Activated CD4-positive, alpha-beta T cell treated with anti-CD3 and anti-CD28 coated beads, Interleukin-2, amount 10 ng/mL, durations not matched to agents 7 days and 5 days (primary cell): ENCODE results near the gene GAL3ST1. TPM values are rescaled to one million over a fixed set of nuclear protein-coding genes. Genes with fewer than 3 reads are reported as not detected.
"Not testable (repeated sequence)": the region's sequence is repeated elsewhere in the genome, so short reads cannot be mapped to it uniquely, and the experiment has no call there.

ENCODE experiments used
- CTCF ChIA-PET: fragments of 350-600 bp; sonication (Branson Sonifier 250); formaldehyde crosslinking; loops from one replicate; lab custom pipeline; 2021; ENCODE audit warnings: antibody characterized with exemption; lab: Charles Lee
- POLR2A ChIA-PET: fragments of 350-600 bp; sonication (Branson Sonifier 250); formaldehyde crosslinking; loops from one replicate; lab custom pipeline; 2021; ENCODE audit warnings: antibody characterized with exemption; lab: Charles Lee
- DNase-seq: peaks from one replicate; pipeline ENCODE4 v3.0.0-alpha.2; 2020
- H3K27ac Mint-ChIP-seq: one replicate; pipeline ENCODE4 v1.8.0; 2021; ENCODE audit warnings: mild to moderate bottlenecking, moderate library complexity, mixed read lengths
- H3K27me3 Mint-ChIP-seq: one replicate; pipeline ENCODE4 v1.8.0; 2021; ENCODE audit warnings: mixed read lengths
- H3K36me3 Mint-ChIP-seq: one replicate; pipeline ENCODE4 v1.8.0; 2021; ENCODE audit warnings: low read depth, mixed read lengths
- H3K4me1 Mint-ChIP-seq: one replicate; pipeline ENCODE4 v1.8.0; 2021; ENCODE audit warnings: mixed read lengths
- H3K4me3 Mint-ChIP-seq: one replicate; pipeline ENCODE4 v1.8.0; 2021; ENCODE audit warnings: mild to moderate bottlenecking, moderate library complexity, mixed read lengths
- H3K9me3 Mint-ChIP-seq: one replicate; pipeline ENCODE4 v1.8.0; 2021; ENCODE audit warnings: mixed read lengths
- total RNA-seq, 2 experiments: library from RNA; stranded (reverse); gene quantifications; one replicate each; pipeline ENCODE4 v1.2.3, GENCODE V29; 2021

GAL3ST1 gene
- total RNA-seq, 2 experiments from 2014 or later: not detected

DNA sequence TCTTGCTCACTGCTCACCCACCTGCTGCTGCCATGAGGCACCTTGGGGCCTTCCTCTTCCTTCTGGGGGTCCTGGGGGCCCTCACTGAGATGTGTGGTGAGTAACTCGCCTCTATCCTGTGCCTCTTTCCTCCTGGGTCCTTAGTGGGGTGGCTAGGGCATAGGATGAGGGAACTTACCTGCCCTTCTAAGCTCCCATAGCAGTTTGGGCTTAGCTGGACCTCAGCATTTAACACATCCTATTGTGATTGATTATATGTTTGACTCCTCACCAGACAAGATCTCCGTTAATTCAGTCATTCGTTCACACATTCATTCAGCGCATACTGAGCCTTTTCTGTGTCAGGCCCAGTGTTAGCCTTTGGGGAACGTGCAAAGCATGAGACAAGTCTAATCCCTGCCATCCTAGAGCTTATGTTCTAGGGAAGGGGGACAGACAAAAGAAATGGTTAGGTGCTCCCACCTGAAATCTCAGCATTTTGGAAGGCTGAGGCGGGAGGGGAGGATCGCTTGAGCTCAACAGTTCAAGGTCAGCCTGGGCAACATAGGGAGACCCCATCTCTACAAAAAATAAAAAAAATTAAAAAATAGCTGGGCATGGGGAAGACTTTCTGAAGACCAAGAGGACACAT lies 33.0 kb upstream of the GAL3ST1 start:
- Mint-ChIP-seq H3K27ac (peak overlapping the region; percentile 84), H3K4me3 (peak overlapping the region; percentile 4), H3K27me3 (peaks cover 1% of the 10 kb centered on the region), H3K36me3 (no peaks in the 10 kb centered on the region), H3K9me3 (no peaks in the 10 kb centered on the region), H3K4me1 (peaks cover 43% of the 10 kb centered on the region)
- ChIA-PET CTCF (interaction anchor here (0.6 to 2.9 kb wide), 8 partner anchors 9 to 156 kb away, joined by 3 to 11 read pairs (median 4); no protein-coding TSS in a partner anchor), POLR2A (interaction anchor here (0.7 kb wide), 1 partner anchor 37 kb away, joined by 3 read pairs; no protein-coding TSS in a partner anchor)
- DNase-seq: no peak

DNA sequence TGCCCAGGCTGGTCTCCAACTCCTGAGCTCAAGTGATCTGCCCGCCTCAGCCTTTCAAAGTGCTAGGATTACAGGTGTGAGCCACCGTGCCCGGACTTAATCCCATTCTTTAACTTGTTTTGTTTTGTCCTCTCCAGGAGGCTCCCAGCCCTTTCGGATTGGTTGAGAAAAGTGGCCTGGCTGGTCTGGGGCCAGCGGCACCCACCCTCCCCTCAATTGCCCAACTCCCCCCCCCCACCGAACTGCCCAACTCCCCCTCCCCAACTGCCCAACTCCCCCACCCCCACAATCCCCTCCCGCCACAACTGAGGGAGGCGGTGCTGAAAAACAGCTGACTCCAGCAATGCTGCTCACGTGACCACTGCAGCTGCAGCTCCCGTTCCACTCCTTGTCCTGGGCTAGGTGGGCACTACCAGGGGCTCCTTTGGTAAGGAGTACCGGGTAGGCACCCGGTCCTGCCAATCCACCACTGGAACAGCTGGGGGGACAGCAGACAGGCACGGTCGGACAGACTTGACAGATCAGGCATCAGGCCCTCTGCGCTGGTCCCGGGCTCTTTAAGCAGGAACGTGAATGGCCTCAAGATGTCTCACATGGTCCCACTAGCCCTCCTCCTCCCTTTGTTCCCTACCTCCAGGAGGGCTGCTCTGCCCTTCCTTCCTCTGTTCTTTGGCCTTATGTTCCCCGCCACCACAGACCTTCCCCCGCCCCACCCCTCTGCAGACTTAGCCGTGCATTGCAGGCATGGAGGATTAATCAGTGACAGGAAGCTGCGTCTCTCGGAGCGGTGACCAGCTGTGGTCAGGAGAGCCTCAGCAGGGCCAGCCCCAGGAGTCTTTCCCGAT lies 32.2 kb upstream of the GAL3ST1 start, which contains the start of gene TCN2:
TCN2 (plus strand) TSS at position 720 of the 845 bp plus-strand sequence. CDS start 158 bp downstream, outside the sequence.
- Mint-ChIP-seq H3K27me3 (peaks cover 1% of the 10 kb centered on the region), H3K4me3 (peak within 1 kb of the TSS; percentile 51), H3K9me3 (no peaks in the 10 kb centered on the region), H3K4me1 (peaks cover 45% of the 10 kb centered on the region), H3K27ac (peak within 1 kb of the TSS; percentile 84), H3K36me3 (no peaks in the 10 kb centered on the region)
- ChIA-PET CTCF (interaction anchor here (0.5 to 2.9 kb wide), 7 partner anchors 9 to 345 kb away, joined by 3 to 11 read pairs (median 5); no protein-coding TSS in a partner anchor), POLR2A (interaction anchor here (0.7 kb wide), 1 partner anchor 38 kb away, joined by 3 read pairs; no protein-coding TSS in a partner anchor)
- peak; percentile 36 for DNase-seq

DNA sequence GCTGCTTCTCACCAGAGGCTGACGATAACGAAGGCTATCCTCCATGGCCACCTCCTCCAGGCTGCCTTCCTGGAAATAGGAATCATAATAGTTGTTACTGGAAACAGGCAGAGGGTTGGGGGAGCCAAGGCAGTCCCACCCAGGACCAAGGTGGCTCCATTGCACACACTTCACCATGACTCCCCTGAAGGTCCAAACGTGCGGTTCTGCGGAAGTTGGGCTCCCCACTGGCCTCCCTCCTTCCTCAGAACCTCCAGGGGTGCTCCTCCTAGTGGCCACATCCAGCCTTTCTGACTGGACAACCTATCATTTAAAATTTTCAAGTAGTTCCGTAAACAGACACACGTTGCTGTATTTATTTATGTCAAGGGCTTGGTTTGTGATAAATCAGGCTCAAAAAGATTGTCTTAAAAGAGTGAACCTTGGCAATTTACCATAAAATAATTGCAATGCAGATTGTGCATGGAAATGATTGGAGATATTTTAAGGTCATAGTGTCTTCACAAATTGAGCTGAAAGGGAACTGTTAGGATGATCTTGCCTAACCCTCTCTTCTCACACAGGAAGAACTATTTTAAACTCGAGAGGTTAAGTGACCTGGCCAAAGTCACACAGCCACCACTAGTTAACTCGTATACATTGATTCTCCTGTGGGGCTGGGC lies 31.1 kb upstream of the GAL3ST1 start:
- Mint-ChIP-seq H3K27me3 (peaks cover 1% of the 10 kb centered on the region), H3K9me3 (no peaks in the 10 kb centered on the region), H3K27ac (no peak overlapping the region), H3K4me1 (peaks cover 45% of the 10 kb centered on the region), H3K4me3 (no peak overlapping the region), H3K36me3 (no peaks in the 10 kb centered on the region)
- peak; percentile 49 for DNase-seq
- ChIA-PET CTCF (interaction anchor here (0.6 to 2.9 kb wide), 5 partner anchors 10 to 347 kb away, joined by 3 to 11 read pairs (median 5); no protein-coding TSS in a partner anchor), POLR2A (no interaction called here)

DNA sequence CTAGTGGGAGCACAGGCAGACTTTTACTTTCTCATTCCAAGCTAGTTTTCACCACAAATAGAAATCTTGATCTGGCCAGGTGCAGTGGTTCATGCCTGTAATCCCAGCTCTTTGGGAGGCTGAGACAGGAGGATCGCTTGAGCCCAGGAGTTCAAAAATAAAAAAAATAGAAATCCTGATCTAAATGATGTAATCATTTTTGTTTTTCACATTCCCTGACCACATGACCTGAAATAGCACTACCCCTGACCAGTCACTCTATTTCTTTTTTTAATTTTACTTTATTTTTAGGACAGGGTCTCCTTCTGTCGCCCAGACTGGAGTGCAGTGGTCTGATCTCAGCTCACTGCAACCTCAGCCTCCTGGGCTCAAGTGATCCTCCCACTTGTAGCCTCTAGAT lies 30.3 kb upstream of the GAL3ST1 start:
- no peak overlapping the region for H3K4me3 Mint-ChIP-seq
- POLR2A ChIA-PET: no interaction called here

DNA sequence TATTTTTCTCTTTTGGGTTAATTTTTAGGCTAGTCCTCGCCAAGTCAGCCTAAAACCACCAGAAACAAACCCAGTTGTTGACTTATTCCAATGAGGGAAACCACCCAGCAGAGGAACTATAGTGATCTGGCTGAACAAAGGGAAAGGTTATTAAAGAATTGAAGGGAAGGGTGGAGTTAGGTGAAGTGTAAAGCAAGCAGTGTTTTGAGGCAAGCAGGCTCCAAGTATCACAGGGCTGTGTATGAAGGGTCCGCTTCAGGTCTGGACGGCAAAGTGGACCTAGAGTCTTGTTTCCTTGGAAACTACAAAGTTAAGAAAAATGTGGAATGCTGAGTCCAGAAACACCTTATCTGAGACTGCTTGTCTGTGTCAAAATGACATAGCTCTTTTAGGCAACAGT lies 29.3 kb upstream of the GAL3ST1 start:
- CTCF ChIA-PET: no interaction called here
- POLR2A ChIA-PET: no interaction called here
- no peaks in the 10 kb centered on the region for H3K9me3 Mint-ChIP-seq
- DNase-seq: no peak
- H3K4me3 Mint-ChIP-seq: no peak overlapping the region
- no peaks in the 10 kb centered on the region for H3K36me3 Mint-ChIP-seq
- no peak overlapping the region for H3K27ac Mint-ChIP-seq
- H3K4me1 Mint-ChIP-seq: peaks cover 30% of the 10 kb centered on the region
- H3K27me3 Mint-ChIP-seq: peaks cover 1% of the 10 kb centered on the region

More for the DNA sequence above, 30.3 kb upstream of the GAL3ST1 start:
- Mint-ChIP-seq H3K4me1 (peaks cover 38% of the 10 kb centered on the region), H3K36me3 (no peaks in the 10 kb centered on the region), H3K27me3 (peaks cover 1% of the 10 kb centered on the region), H3K9me3 (no peaks in the 10 kb centered on the region), H3K27ac (no peak overlapping the region)
- no peak for DNase-seq
- CTCF ChIA-PET: no interaction called here

DNA sequence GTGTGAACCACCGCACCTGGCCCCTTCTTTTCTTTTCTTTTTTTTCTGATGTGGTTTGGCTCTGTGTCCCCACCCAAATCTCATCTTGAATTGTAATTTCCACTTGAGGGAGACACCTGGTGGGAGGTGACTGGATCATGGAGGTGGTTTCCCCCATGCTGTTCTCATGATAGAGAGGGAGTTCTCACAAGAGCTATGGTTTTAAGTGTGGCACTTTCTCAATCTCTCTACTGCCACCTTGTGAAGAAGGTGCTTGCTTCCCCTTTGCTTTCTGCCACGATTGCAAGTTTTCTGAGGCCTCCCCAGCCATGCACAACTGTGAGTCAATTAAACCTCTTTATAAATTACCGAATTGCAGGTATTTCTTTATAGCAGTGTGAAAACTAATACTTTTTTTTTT lies 27.6 kb upstream of the GAL3ST1 start:
- POLR2A ChIA-PET: no interaction called here

DNA sequence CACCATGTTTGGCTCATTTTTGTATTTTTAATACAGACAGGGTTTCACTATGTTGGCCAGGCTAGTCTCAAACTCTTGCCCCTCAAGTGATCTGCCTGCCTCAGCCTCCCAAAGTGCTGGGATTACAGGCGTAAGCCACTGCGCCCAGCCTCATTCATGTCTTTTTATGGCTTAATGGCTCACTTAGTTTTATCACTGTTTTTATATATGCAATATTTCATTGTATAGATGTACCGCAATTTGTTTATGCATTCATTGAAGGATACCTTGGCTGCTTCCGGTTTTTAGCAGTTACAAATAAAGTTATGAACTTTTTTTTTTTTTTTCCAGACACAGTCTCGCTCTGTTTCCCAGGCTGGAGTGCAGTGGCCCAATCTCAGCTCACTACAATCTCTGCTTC lies 27.0 kb upstream of the GAL3ST1 start:
- Mint-ChIP-seq H3K9me3 (no peaks in the 10 kb centered on the region), H3K27me3 (no peaks in the 10 kb centered on the region), H3K27ac (no peak overlapping the region), H3K4me3 (no peak overlapping the region), H3K36me3 (no peaks in the 10 kb centered on the region), H3K4me1 (peaks cover 11% of the 10 kb centered on the region)
- ChIA-PET POLR2A (no interaction called here), CTCF (interaction anchor here (0.6 to 2.8 kb wide), 4 partner anchors 9 to 938 kb away, joined by 4 to 10 read pairs (median 4); partner anchors contain the start of gene PES1)
- DNase-seq: no peak

More for the DNA sequence above, 27.6 kb upstream of the GAL3ST1 start:
- Mint-ChIP-seq H3K27me3 (peaks cover 1% of the 10 kb centered on the region), H3K4me1 (peaks cover 16% of the 10 kb centered on the region), H3K4me3 (no peak overlapping the region), H3K27ac (no peak overlapping the region), H3K36me3 (no peaks in the 10 kb centered on the region), H3K9me3 (no peaks in the 10 kb centered on the region)
- CTCF ChIA-PET: interaction anchor here (0.6 to 2.8 kb wide), 6 partner anchors 10 to 939 kb away, joined by 3 to 10 read pairs (median 4); partner anchors contain the start of gene PES1
- DNase-seq: peak; percentile 35

DNA sequence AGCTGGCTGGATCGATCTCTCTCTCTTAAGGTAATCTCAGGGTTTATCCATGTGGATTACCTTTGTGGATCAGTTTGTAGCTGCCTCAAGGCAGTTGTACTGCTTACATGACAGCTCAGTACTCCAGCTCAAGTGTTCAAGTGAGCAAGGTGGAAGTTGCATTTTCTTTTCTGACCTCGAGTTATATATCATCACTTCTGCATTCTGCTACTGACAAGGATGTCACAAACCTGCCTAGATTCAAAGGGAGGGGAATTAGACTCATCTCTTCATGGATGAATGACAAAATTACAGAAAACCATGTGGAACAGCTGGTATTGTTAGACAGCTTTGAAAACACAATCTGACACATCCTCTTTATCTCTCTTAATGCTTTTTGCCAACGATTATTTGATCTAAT lies 26.5 kb upstream of the GAL3ST1 start:
- no peaks in the 10 kb centered on the region for H3K27me3 Mint-ChIP-seq
- POLR2A ChIA-PET: no interaction called here
- CTCF ChIA-PET: interaction anchor here (2.8 kb wide), 1 partner anchor 9 kb away, joined by 10 read pairs; the partner anchor contains the start of gene PES1

DNA sequence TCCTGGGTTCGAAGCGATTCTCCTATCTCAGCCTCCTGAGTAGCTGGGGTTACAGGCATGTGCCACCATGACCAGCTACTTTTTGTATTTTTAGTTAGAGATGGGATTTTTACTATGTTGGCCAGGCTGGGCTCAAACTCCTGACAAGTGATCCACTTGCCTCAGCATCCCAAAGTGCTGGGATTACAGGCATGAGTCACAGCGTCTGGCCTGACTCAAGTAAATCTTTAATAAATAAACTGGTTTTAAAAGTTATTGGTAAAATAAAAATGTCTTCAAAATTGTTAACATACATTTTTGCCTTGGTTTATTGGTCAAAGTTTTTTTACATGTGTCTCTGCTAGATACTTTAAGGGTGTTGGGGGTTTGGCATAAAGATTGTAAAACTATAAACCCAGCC lies 24.5 kb upstream of the GAL3ST1 start:
- ChIA-PET POLR2A (no interaction called here), CTCF (no interaction called here)
- Mint-ChIP-seq H3K27ac (no peak overlapping the region), H3K9me3 (no peaks in the 10 kb centered on the region), H3K36me3 (no peaks in the 10 kb centered on the region), H3K4me1 (peaks cover 1% of the 10 kb centered on the region), H3K27me3 (peaks cover 2% of the 10 kb centered on the region), H3K4me3 (no peak overlapping the region)
- DNase-seq: no peak

More for the DNA sequence above, 26.5 kb upstream of the GAL3ST1 start:
- DNase-seq: no peak
- Mint-ChIP-seq H3K4me1 (peaks cover 6% of the 10 kb centered on the region), H3K27ac (no peak overlapping the region), H3K9me3 (no peaks in the 10 kb centered on the region), H3K4me3 (no peak overlapping the region), H3K36me3 (no peaks in the 10 kb centered on the region)

DNA sequence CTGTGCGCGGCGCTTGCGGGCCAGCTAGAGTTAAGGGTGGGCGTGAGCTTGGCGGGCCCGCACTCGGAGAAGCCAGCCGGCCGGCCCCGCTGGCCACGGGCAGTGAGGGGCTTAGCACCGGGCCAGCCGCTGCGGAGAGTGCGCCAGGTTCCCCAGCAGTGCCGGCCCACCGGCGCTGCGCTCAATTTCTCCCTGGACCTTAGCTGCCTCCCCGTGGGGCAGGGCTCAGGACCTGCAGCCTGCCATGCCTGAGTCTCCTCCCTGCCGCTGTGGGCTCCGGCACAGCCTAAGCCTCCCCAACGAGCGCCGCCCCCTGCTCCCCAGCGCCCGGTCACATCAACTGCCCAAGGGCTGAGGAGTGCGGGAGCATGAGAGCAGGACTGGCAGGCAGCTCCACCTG lies 22.4 kb upstream of the GAL3ST1 start:
- no peak overlapping the region for H3K27ac Mint-ChIP-seq
- H3K36me3 Mint-ChIP-seq: no peaks in the 10 kb centered on the region
- no peaks in the 10 kb centered on the region for H3K4me1 Mint-ChIP-seq
- H3K27me3 Mint-ChIP-seq: peaks cover 5% of the 10 kb centered on the region
- ChIA-PET CTCF (interaction anchor here (0.7 kb wide), 1 partner anchor 277 kb away, joined by 3 read pairs; no protein-coding TSS in a partner anchor), POLR2A (no interaction called here)
- DNase-seq: no peak
- H3K4me3 Mint-ChIP-seq: no peak overlapping the region
- no peaks in the 10 kb centered on the region for H3K9me3 Mint-ChIP-seq

DNA sequence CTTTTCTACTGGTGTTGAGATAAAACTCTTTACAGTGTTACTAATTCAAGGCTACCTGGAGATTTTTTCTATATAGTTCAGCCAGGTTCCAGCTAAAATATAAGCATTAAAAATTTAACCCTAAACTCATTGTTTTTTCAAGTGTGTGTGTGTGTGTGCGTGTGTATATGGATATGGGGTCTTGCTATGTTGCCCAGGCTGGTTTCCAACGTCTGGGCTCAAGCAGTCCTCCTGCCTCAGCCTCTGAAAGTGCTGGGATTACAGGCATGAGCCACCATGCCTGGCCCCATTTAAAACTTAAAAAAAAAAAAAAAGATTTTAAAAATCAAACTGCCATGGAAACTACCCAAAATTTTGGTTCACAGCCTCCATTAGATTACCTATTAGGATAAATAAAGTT lies 21.7 kb upstream of the GAL3ST1 start:
- Mint-ChIP-seq H3K27me3 (peaks cover 5% of the 10 kb centered on the region), H3K36me3 (no peaks in the 10 kb centered on the region), H3K27ac (no peak overlapping the region), H3K4me3 (no peak overlapping the region), H3K4me1 (no peaks in the 10 kb centered on the region), H3K9me3 (no peaks in the 10 kb centered on the region)
- ChIA-PET CTCF (interaction anchor here (1.5 kb wide), 1 partner anchor 11 kb away, joined by 3 read pairs; no protein-coding TSS in a partner anchor), POLR2A (no interaction called here)
- DNase-seq: no peak

DNA sequence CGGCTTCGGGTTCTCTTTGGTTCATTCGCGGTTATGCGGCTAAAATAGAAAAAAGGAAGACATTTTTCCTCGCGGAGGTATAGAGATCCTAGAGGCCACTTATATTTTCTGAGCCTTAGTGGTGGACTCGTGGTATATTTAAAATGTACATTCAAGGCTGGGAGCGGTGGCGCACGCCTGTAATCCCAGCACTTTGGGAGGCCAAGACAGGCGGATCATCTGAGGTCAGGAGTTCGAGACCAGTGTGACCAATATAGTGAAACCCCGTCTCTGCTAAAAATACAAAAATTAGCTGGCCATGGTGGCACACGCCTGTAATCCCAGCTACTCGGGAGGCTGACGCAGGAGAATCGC lies 17.9 kb upstream of the GAL3ST1 start:
- POLR2A ChIA-PET, H3K4me1 Mint-ChIP-seq, DNase-seq, H3K27me3 Mint-ChIP-seq, H3K4me3 Mint-ChIP-seq, H3K27ac Mint-ChIP-seq, H3K9me3 Mint-ChIP-seq: not testable (repeated sequence)
- peaks cover 14% of the 10 kb centered on the region for H3K36me3 Mint-ChIP-seq
- CTCF ChIA-PET: interaction anchor here (0.5 to 3.1 kb wide), 3 partner anchors 10 to 984 kb away, joined by 3 to 10 read pairs (median 3); no protein-coding TSS in a partner anchor
